Activated CD8-positive, alpha-beta T cell treated with anti-CD3 and anti-CD28 coated beads for 36 hours (primary cell): Measurements from ENCODE around the gene IFNGR2. TPM values are rescaled to one million over a fixed set of nuclear protein-coding genes. Genes with fewer than 3 reads are reported as not detected.

Experiments used
- ATAC-seq: fragments of 200-7000 bp; cut with Tn5 transposase; one replicate; pipeline ENCODE4 v1.10.0; 2021; ENCODE audit warnings: mild to moderate bottlenecking, moderate library complexity
- CTCF ChIA-PET: fragments of 350-600 bp; sonication (Branson Sonifier 250); formaldehyde crosslinking; loops from one replicate; lab custom pipeline; 2021; ENCODE audit warnings: antibody characterized with exemption; lab: Charles Lee
- POLR2A ChIA-PET: fragments of 350-600 bp; sonication (Branson Sonifier 250); formaldehyde crosslinking; loops from one replicate; lab custom pipeline; 2021; ENCODE audit warnings: antibody characterized with exemption; lab: Charles Lee
- DNase-seq: peaks from one replicate; pipeline ENCODE4 v3.0.0-alpha.2; 2020
- H3K27ac Mint-ChIP-seq: one replicate; pipeline ENCODE4 v1.8.0; 2021; ENCODE audit warnings: mild to moderate bottlenecking, mixed read lengths
- H3K27me3 Mint-ChIP-seq: one replicate; pipeline ENCODE4 v1.8.0; 2021; ENCODE audit warnings: mixed read lengths
- H3K36me3 Mint-ChIP-seq: one replicate; pipeline ENCODE4 v1.8.0; 2021; ENCODE audit warnings: low read depth, mixed read lengths
- H3K4me1 Mint-ChIP-seq: one replicate; pipeline ENCODE4 v1.8.0; 2021; ENCODE audit warnings: low read depth, mixed read lengths
- H3K4me3 Mint-ChIP-seq: one replicate; pipeline ENCODE4 v1.8.0; 2021; ENCODE audit warnings: mild to moderate bottlenecking, moderate library complexity, mixed read lengths
- H3K9me3 Mint-ChIP-seq: one replicate; pipeline ENCODE4 v1.8.0; 2021; ENCODE audit warnings: mixed read lengths
- CTCF ChIP-seq: fragments of 200-600 bp; IDR thresholded peaks from one replicate; pipeline ENCODE4 v1.8.0; 2022; ENCODE audit warnings: antibody characterized with exemption, mild to moderate bottlenecking
- intact Hi-C: fragments of 100-400 bp; cut with micrococcal nuclease; formaldehyde crosslinking; loops from one replicate; pipeline ENCODE4 v1.10.0; 2022
- total RNA-seq, 2 experiments: library from RNA; stranded (reverse); gene quantifications; one replicate each; pipeline ENCODE4 v1.2.3, GENCODE V29; 2021

The IFNGR2 gene
- total RNA-seq, 2 experiments from 2014 or later, result 7.8 to 9.8 TPM

DNA sequence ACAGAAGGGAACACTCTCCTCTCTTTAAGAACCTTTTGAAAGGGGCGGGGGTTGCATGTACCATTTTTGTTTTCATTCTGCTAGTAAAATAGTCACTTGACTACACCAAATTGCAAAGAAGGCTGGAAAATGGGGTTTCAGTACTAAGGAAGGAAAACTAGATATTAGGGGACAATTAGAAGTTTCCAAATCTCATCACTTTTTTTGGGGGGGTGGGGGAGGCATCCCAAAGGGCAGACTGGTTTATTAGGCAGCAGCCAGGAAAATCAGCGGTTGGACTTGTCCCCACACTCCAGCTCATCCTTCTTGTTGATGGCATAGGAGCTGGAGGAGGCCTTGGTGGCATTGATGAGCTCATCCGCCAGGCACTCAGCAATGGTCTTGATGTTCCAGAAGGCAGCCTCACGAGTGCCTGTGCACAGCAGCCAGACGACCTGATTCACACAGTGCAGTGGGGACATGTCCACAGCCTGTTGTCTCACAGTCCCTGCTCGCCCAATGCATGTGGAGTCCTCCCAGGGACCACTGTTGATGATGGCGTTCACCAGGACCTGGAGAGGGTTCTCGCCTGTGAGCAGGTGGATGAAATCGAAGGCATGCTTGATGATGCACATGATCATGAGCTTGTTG is 78.2 kb downstream of the IFNGR2 start:
- intact Hi-C loops, result no loop called here
- Mint-ChIP-seq H3K9me3 (no peaks in the 10 kb centered on the region), H3K4me3 (peak overlapping the region; percentile 92), H3K36me3 (no peaks in the 10 kb centered on the region), H3K27ac (no peak overlapping the region), H3K4me1 (peaks cover 15% of the 10 kb centered on the region), H3K27me3 (no peaks in the 10 kb centered on the region)
- ATAC-seq (no peak), DNase-seq (no peak)
- POLR2A ChIA-PET, result interaction anchor here (1.2 to 3.0 kb wide), 5 partner anchors 8 to 62 kb away, joined by 3 to 19 read pairs (median 8); partner anchors contain the start of genes DNAJC28, GART and SON
- TF ChIP-seq CTCF, result no peak
- CTCF ChIA-PET, result interaction anchor here (0.9 to 1.3 kb wide), 2 partner anchors 37 to 74 kb away, joined by 3 to 4 read pairs; no protein-coding TSS in a partner anchor

Other genes with a start within 250 kb of the IFNGR2 start
- 10 to 100 TPM; 34.3 to 38.6 TPM for gene IFNAR2, start 173.5 kb upstream of the IFNGR2 start, total RNA-seq
- gene IL10RB, start 137.0 kb upstream of the IFNGR2 start, total RNA-seq, result 10 to 100 TPM; 25.0 to 30.5 TPM
- 10 to 100 TPM; 25.6 to 30.3 TPM for gene IFNAR1, start 78.4 kb upstream of the IFNGR2 start, total RNA-seq
- gene TMEM50B, start 76.6 kb downstream of the IFNGR2 start, total RNA-seq, result 10 to 100 TPM; 14.4 to 15.2 TPM
- under 1 TPM; 0.22 to 0.56 TPM for gene DNAJC28, start 88.3 kb downstream of the IFNGR2 start, total RNA-seq
- gene GART, start 138.7 kb downstream of the IFNGR2 start, total RNA-seq, result 100 to 1,000 TPM; 224 to 232 TPM
- gene SON, start 139.6 kb downstream of the IFNGR2 start, total RNA-seq, result 100 to 1,000 TPM; 267 to 276 TPM
- 10 to 100 TPM; 36.8 to 41.5 TPM for gene DONSON, start 185.3 kb downstream of the IFNGR2 start, total RNA-seq
- gene CRYZL1, start 238.3 kb downstream of the IFNGR2 start, total RNA-seq, result 10 to 100 TPM; 30.1 to 33.2 TPM
- 1 to 10 TPM; 4.4 to 4.7 TPM for gene ITSN1, start 239.1 kb downstream of the IFNGR2 start, total RNA-seq